HL-60/S4 (cell line): ENCODE results near the gene REG3G.

Experiments
- in situ Hi-C: fragments of 300-500 bp; cut with MboI; formaldehyde crosslinking; loops from 2 replicates; pipeline ENCODE4 v1.14.3; 2022; ENCODE audit warnings: low sequenced_read_pairs

Gene REG3G

DNA sequence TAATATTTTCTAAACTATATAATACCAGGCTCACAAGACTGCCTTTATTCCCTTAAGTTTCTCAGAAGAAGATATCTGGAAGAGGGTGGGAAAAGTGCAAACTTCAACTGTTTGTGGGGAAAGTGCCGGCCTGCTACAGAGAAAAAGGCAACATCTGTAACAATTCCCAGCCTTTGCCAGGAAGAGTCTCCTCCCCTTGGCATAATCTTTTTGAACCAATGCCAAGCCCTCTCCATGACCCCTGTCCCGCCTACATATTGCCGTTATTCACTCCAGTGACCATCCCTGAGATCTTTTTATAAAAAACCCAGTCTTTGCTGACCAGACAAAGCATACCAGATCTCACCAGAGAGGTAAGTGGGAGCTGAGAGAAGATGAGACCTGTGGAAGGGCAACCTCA is at the start of gene REG3G:
REG3G (plus strand) TSS at position 282 of the 400 bp plus-strand sequence. CDS start 392 bp downstream, outside the sequence.
- in situ Hi-C loops, result no loop called here

DNA sequence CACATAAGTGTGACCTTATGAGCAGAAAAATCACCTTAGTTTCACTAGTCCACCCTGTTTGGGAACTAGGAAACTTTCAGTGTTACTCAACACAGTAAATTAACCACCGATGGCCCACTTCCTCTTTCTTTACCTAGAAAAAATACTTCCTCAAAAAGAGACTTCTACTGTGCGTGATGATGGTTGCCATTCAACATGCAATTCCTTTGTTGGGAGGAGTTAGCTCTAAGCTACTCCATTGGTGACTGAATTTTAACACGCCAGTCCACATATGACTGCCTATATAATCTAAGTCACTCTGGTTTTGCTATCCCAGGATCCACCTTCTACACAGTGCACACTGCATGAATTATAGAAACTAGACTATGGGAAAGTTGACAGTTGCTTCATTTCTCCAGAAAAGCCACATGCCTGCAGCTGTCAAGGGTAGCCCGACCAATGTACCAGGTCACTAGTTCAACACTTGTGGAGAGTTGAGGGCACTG is 47.8 kb upstream of the REG3G start:
- in situ Hi-C loops, result no loop called here

DNA sequence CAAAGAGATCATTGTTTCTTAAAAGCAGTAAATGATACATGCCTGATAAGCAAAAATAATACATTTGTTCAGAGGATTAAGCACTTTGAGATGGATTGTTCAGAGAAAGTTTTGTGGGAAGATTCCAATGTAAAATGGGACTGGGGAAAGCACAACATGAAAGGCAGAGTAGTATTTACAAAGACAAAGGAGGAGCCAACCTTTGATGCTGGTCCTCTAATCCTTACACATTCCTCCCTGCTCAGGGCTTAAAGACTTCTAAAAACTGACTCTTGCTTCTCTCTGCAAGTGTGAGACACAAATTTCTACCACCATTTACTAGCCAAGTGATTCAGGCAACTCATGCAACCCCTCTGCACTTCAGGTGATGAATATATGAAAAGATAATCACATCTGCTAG is 47.2 kb upstream of the REG3G start:
- in situ Hi-C loops, result no loop called here

GRCh38 chr2:78979380-78980151 is 45.9 kb upstream of the REG3G start:
- in situ Hi-C loops, result no loop called here

- in situ Hi-C loops, result no loop called here
Observed at GRCh38 chr2:78980152-78980465, 45.4 kb upstream of the REG3G start.

GRCh38 chr2:78980871-78981270 is 44.6 kb upstream of the REG3G start:
- in situ Hi-C loops, result no loop called here

GRCh38 chr2:78982638-78983330 is 42.7 kb upstream of the REG3G start:
- in situ Hi-C loops, result no loop called here

DNA sequence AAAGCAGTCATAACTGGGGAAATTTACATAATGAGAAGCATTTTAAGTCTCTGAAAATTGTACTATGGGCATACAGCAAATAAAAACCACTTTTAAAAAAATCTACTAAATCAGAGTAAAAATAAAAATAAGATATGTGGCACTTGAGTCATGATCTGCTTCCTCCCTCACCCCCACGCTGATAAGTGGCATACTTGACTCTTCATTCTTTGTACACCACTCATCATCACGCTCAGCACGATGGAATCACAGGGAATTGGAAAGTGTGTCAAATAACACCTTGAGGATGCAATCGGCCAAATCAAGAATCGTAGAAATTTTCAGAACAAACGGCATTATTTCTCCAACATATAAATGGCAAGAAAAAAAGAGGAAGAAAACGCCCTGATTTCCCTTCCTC is 41.1 kb upstream of the REG3G start:
- in situ Hi-C loops, result no loop called here

DNA sequence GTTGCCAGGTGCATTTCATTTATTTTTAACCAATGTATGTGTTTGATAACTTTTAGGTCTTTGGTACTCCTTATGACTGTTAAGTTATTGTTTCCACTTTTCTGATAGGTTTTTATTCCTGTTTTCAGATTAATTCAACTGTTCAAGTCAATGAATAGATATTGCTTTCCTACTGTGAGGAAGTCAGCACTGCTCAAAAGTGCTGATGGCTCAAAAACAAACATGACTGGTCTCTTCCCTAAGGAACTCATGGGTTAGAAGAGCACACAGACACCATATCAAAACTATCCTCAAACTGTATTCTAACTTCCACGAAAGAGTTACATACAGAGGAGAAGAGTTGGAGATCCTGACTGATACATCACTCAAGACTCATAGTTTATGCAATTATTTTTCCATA is 39.9 kb upstream of the REG3G start:
- in situ Hi-C loops, result no loop called here

- in situ Hi-C loops, result no loop called here
Observed at GRCh38 chr2:78989051-78989450, 36.5 kb upstream of the REG3G start.

GRCh38 chr2:78992451-78992806 is 33.1 kb upstream of the REG3G start:
- in situ Hi-C loops, result no loop called here

GRCh38 chr2:78992807-78993517 is 32.5 kb upstream of the REG3G start:
- in situ Hi-C loops, result no loop called here

DNA sequence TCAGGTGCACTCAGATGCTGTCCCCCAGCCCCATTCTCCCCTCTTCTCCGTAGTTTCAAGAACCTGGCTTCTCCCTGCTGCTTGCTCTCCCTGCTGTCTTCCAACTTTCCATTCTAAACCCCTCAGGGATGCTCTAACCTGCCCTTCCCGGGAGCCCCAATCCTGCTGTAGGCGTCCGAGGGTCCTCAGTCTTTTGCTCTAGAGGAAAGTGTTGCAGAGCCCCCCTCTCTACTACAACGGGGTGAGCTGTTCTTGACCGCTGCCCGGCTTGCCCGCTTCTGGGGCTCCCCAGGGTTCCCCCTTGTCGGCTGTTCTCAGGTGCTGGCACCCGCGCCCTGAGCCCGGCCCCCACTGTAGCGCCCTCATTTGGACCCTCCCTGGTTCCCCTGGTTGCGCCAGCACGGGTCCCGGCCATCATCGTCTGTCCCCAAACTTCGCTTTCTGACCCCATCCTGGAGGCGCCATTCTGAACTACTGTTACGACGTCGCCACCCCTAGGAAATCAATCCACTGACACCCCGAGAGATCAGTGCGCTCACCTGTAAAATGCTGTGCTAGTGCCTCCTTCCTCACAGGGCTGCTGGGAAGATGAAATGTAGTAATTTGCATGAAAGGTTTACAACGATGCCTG is 31.9 kb upstream of the REG3G start:
- in situ Hi-C loops, result no loop called here

GRCh38 chr2:78994789-78995188 is 30.7 kb upstream of the REG3G start:
- in situ Hi-C loops, result no loop called here

DNA sequence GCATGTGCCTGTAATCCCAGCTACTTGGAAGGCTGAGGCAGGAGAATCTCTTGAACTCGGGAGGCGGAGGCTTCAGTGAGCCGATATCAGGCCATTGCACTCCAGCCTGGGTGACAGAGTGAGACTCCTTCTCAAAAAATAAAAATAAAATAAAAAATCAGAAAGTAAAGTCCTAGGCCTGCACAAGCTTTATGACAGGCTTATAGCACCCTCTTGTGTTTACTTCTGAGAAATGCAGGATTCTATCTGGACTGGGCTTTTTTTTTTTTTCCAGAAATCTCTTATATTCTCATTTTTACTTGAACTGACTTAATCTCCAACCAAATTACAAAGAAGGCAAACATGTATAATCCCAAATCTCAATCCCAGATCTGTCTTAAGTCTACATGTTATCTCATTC is 26.1 kb upstream of the REG3G start:
- in situ Hi-C loops, result no loop called here

DNA sequence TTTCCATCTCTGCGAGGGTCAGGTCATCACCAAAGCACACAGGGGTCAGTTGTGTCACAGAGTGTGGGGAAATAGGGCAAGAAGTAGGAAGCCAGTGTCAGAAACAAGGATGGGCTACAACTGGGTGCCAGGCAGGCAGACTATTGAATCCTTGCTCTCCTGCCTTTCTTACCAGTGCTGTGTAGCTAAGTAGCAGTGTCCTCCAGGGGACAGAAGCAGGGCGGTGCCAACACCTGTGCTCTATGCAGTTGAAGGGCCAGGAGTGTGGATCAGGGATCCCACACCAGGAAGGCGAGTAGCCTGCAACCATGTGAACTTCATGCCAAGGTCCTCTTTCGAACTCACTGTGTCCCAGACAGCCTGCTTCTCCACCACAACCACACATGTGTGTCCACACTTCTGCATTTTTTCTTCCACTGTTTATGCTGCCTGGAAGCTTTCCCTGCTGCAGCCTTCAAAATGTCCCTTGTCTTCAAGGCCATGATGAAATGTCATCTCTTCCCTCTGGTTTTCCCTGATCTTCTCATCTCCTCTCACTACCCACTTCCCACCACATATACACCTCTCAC is 25.4 kb upstream of the REG3G start:
- in situ Hi-C loops, result no loop called here

GRCh38 chr2:79001285-79001684 is 24.2 kb upstream of the REG3G start:
- in situ Hi-C loops, result no loop called here

- in situ Hi-C loops, result no loop called here
Observed at GRCh38 chr2:79004680-79005079, 20.8 kb upstream of the REG3G start.

DNA sequence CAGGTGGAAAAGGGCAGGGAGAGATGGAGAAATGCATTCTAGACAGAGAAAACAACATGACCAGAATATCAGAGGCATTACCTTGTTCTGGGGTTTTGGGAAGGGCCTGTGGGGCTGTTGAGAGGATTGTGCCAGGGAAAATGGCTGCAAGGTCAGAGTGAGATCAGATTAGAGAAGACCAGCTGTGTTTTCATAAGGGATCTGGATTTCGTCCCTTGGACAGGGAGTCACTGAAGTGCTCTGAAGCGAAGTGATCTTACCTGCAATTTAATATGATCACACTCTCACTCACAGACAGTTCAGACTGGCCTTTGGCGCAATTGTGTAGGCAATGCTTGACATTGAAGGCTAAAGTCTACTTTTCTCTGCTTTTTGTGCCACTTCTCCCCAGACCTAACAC is 20.3 kb upstream of the REG3G start:
- in situ Hi-C loops, result no loop called here

DNA sequence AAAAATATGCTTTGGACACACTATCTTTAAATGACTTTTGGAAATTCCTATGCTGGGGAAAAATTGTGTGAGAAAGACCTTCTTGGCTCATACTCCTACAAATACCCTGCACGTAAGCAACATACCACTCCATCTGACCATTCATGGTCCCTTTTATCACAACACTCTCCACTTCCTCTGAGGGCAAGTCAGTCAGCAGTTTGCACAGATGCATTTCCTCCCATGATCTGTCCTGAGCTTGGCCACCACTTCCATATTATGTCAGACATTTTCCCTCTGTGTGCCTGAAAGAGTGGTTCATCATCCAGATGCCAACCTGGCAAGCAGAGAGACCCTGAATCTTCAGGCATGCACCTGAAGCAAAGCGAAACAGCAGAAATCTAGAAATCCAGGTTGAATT is 16.1 kb upstream of the REG3G start:
- in situ Hi-C loops, result no loop called here

DNA sequence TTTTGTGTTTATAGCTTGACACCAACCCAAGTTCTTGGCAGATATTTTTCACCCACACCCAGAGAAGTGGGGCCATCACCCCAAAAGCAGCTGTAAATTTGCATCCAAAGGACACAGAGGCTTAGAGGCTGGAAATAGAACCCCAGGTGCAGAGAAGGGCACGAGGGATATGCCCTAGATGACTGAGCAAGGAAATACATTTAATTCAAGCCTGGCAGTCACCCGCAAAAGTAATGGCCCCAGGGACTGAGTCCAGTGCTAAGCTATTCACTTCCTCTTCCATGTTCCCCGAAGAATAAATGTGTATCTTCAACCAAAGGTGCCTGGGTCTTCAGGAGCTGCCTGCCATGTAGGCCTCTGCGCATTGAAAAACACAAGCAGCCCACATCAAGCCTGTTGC is 14.0 kb upstream of the REG3G start:
- in situ Hi-C loops, result no loop called here
